ENCODE measurements around the gene ODAD3.
A peak's percentile ranks its signal among the peaks of the same experiment; 100 is the strongest.
"Not testable (repeated sequence)": the region's sequence is repeated elsewhere in the genome, so short reads cannot be mapped to it uniquely, and the experiment has no call there.

ODAD3 gene

GRCh38 chr19:11448410-11448809 lies 13.5 kb upstream of the ODAD3 start:
- Histone ChIP-seq H3K4me1 (ENCODE audit: control insufficient read depth, insufficient read depth, low read length) (peaks cover 9% of the 10 kb centered on the region), H3K27me3 (ENCODE audit: control insufficient read depth, insufficient read depth, low read length) (no peaks in the 10 kb centered on the region), H3K9ac (ENCODE audit: low read depth, low read length) (no peak overlapping the region), H3K4me3 (ENCODE audit: low read depth, low read length) (no peak overlapping the region), H3K27ac (ENCODE audit: low read depth, low read length) (no peak overlapping the region), H3K36me3 (ENCODE audit: control insufficient read depth, insufficient read depth, low read length) (peaks cover 63% of the 10 kb centered on the region), H3K9me3 (ENCODE audit: control insufficient read depth, insufficient read depth, low read length) (no peaks in the 10 kb centered on the region)

- Histone ChIP-seq H3K9me3 (ENCODE audit: control insufficient read depth, insufficient read depth, low read length) (no peaks in the 10 kb centered on the region), H3K4me3 (ENCODE audit: low read depth, low read length) (no peak overlapping the region), H3K36me3 (ENCODE audit: control insufficient read depth, insufficient read depth, low read length) (peaks cover 70% of the 10 kb centered on the region), H3K27me3 (ENCODE audit: control insufficient read depth, insufficient read depth, low read length) (no peaks in the 10 kb centered on the region), H3K4me1 (ENCODE audit: control insufficient read depth, insufficient read depth, low read length) (peaks cover 7% of the 10 kb centered on the region), H3K27ac (ENCODE audit: low read depth, low read length) (no peak overlapping the region), H3K9ac (ENCODE audit: low read depth, low read length) (no peak overlapping the region)
These were observed 12.7 kb upstream of the ODAD3 start for GRCh38 chr19:11447347-11448262.

GRCh38 chr19:11446652-11447301 lies 11.9 kb upstream of the ODAD3 start:
- Histone ChIP-seq H3K36me3 (ENCODE audit: control insufficient read depth, insufficient read depth, low read length) (peaks cover 79% of the 10 kb centered on the region), H3K27me3 (ENCODE audit: control insufficient read depth, insufficient read depth, low read length) (no peaks in the 10 kb centered on the region), H3K4me1 (ENCODE audit: control insufficient read depth, insufficient read depth, low read length) (0 out of 2 replicates have a peak, but pooled peaks cover under 1% of the 10 kb centered on the region), H3K27ac (ENCODE audit: low read depth, low read length) (no peak overlapping the region), H3K9ac (ENCODE audit: low read depth, low read length) (no peak overlapping the region), H3K4me3 (ENCODE audit: low read depth, low read length) (no peak overlapping the region), H3K9me3 (ENCODE audit: control insufficient read depth, insufficient read depth, low read length) (no peaks in the 10 kb centered on the region)

GRCh38 chr19:11446271-11446651 lies 11.3 kb upstream of the ODAD3 start:
- no peak overlapping the region for H3K27ac ChIP-seq (ENCODE audit: low read depth, low read length)
- H3K9ac ChIP-seq (ENCODE audit: low read depth, low read length), result no peak overlapping the region
- peaks cover 84% of the 10 kb centered on the region for H3K36me3 ChIP-seq (ENCODE audit: control insufficient read depth, insufficient read depth, low read length)
- H3K9me3 ChIP-seq (ENCODE audit: control insufficient read depth, insufficient read depth, low read length), result no peaks in the 10 kb centered on the region
- H3K27me3 ChIP-seq (ENCODE audit: control insufficient read depth, insufficient read depth, low read length), result no peaks in the 10 kb centered on the region
- no peaks in the 10 kb centered on the region for H3K4me1 ChIP-seq (ENCODE audit: control insufficient read depth, insufficient read depth, low read length)
- H3K4me3 ChIP-seq (ENCODE audit: low read depth, low read length), result no peak overlapping the region

- no peaks in the 10 kb centered on the region for H3K27me3 ChIP-seq (ENCODE audit: control insufficient read depth, insufficient read depth, low read length)
- H3K4me1 ChIP-seq (ENCODE audit: control insufficient read depth, insufficient read depth, low read length), result no peaks in the 10 kb centered on the region
- H3K27ac ChIP-seq (ENCODE audit: low read depth, low read length), result no peak overlapping the region
- no peak overlapping the region for H3K9ac ChIP-seq (ENCODE audit: low read depth, low read length)
- H3K9me3 ChIP-seq (ENCODE audit: control insufficient read depth, insufficient read depth, low read length), result no peaks in the 10 kb centered on the region
- H3K36me3 ChIP-seq (ENCODE audit: control insufficient read depth, insufficient read depth, low read length), result peaks cover 90% of the 10 kb centered on the region
- H3K4me3 ChIP-seq (ENCODE audit: low read depth, low read length), result no peak overlapping the region
These were observed 10.2 kb upstream of the ODAD3 start for GRCh38 chr19:11445141-11445540.

- H3K27ac ChIP-seq (ENCODE audit: low read depth, low read length), result no peak overlapping the region
- H3K4me3 ChIP-seq (ENCODE audit: low read depth, low read length), result no peak overlapping the region
- no peaks in the 10 kb centered on the region for H3K9me3 ChIP-seq (ENCODE audit: control insufficient read depth, insufficient read depth, low read length)
- no peaks in the 10 kb centered on the region for H3K4me1 ChIP-seq (ENCODE audit: control insufficient read depth, insufficient read depth, low read length)
- no peaks in the 10 kb centered on the region for H3K27me3 ChIP-seq (ENCODE audit: control insufficient read depth, insufficient read depth, low read length)
- H3K36me3 ChIP-seq (ENCODE audit: control insufficient read depth, insufficient read depth, low read length), result peaks cover 90% of the 10 kb centered on the region
- H3K9ac ChIP-seq (ENCODE audit: low read depth, low read length), result no peak overlapping the region
These were observed 9.1 kb upstream of the ODAD3 start for GRCh38 chr19:11444059-11444458.

- H3K4me3 ChIP-seq (ENCODE audit: low read depth, low read length), result no peak overlapping the region
- no peak overlapping the region for H3K27ac ChIP-seq (ENCODE audit: low read depth, low read length)
- peaks cover 11% of the 10 kb centered on the region for H3K4me1 ChIP-seq (ENCODE audit: control insufficient read depth, insufficient read depth, low read length)
- no peak overlapping the region for H3K9ac ChIP-seq (ENCODE audit: low read depth, low read length)
- no peaks in the 10 kb centered on the region for H3K27me3 ChIP-seq (ENCODE audit: control insufficient read depth, insufficient read depth, low read length)
- no peaks in the 10 kb centered on the region for H3K9me3 ChIP-seq (ENCODE audit: control insufficient read depth, insufficient read depth, low read length)
- H3K36me3 ChIP-seq (ENCODE audit: control insufficient read depth, insufficient read depth, low read length), result peaks cover 62% of the 10 kb centered on the region
These were observed 3.0 kb upstream of the ODAD3 start for GRCh38 chr19:11437955-11438354.

- peaks cover 41% of the 10 kb centered on the region for H3K36me3 ChIP-seq (ENCODE audit: control insufficient read depth, insufficient read depth, low read length)
- peak overlapping the region; percentile 88 for H3K27ac ChIP-seq (ENCODE audit: low read depth, low read length)
- H3K9ac ChIP-seq (ENCODE audit: low read depth, low read length), result peak overlapping the region; percentile 95
- peak overlapping the region; percentile 96 for H3K4me3 ChIP-seq (ENCODE audit: low read depth, low read length)
- H3K9me3 ChIP-seq (ENCODE audit: control insufficient read depth, insufficient read depth, low read length), result no peaks in the 10 kb centered on the region
- no peaks in the 10 kb centered on the region for H3K27me3 ChIP-seq (ENCODE audit: control insufficient read depth, insufficient read depth, low read length)
- H3K4me1 ChIP-seq (ENCODE audit: control insufficient read depth, insufficient read depth, low read length), result peaks cover 11% of the 10 kb centered on the region
These were observed 952 bp upstream of the ODAD3 start for GRCh38 chr19:11435833-11436313.

- Histone ChIP-seq H3K4me1 (ENCODE audit: control insufficient read depth, insufficient read depth, low read length) (peaks cover 11% of the 10 kb centered on the region), H3K27me3 (ENCODE audit: control insufficient read depth, insufficient read depth, low read length) (no peaks in the 10 kb centered on the region), H3K4me3 (ENCODE audit: low read depth, low read length) (peak overlapping the region; percentile 58), H3K27ac (ENCODE audit: low read depth, low read length) (peak overlapping the region; percentile 13), H3K36me3 (ENCODE audit: control insufficient read depth, insufficient read depth, low read length) (peaks cover 31% of the 10 kb centered on the region), H3K9ac (ENCODE audit: low read depth, low read length) (no peak overlapping the region), H3K9me3 (ENCODE audit: control insufficient read depth, insufficient read depth, low read length) (no peaks in the 10 kb centered on the region)
These were observed 241 bp downstream of the ODAD3 start for GRCh38 chr19:11434703-11435056.

GRCh38 chr19:11433526-11433925 lies 1.4 kb downstream of the ODAD3 start:
- not testable (repeated sequence) for H3K9ac ChIP-seq (ENCODE audit: low read depth, low read length); H3K27me3 ChIP-seq (ENCODE audit: control insufficient read depth, insufficient read depth, low read length); H3K4me3 ChIP-seq (ENCODE audit: low read depth, low read length); H3K27ac ChIP-seq (ENCODE audit: low read depth, low read length); H3K9me3 ChIP-seq (ENCODE audit: control insufficient read depth, insufficient read depth, low read length)
- H3K36me3 ChIP-seq (ENCODE audit: control insufficient read depth, insufficient read depth, low read length), result peaks cover 22% of the 10 kb centered on the region
- peaks cover 11% of the 10 kb centered on the region for H3K4me1 ChIP-seq (ENCODE audit: control insufficient read depth, insufficient read depth, low read length)

GRCh38 chr19:11426656-11427055 lies 8.3 kb downstream of the ODAD3 start:
- no peaks in the 10 kb centered on the region for H3K9me3 ChIP-seq (ENCODE audit: control insufficient read depth, insufficient read depth, low read length)
- H3K4me1 ChIP-seq (ENCODE audit: control insufficient read depth, insufficient read depth, low read length), result no peaks in the 10 kb centered on the region
- no peak overlapping the region for H3K4me3 ChIP-seq (ENCODE audit: low read depth, low read length)
- no peak overlapping the region for H3K27ac ChIP-seq (ENCODE audit: low read depth, low read length)
- H3K9ac ChIP-seq (ENCODE audit: low read depth, low read length), result no peak overlapping the region
- H3K27me3 ChIP-seq (ENCODE audit: control insufficient read depth, insufficient read depth, low read length), result peaks cover 14% of the 10 kb centered on the region
- H3K36me3 ChIP-seq (ENCODE audit: control insufficient read depth, insufficient read depth, low read length), result no peaks in the 10 kb centered on the region

All from HUES48 (cell line).